Vagina (tissue), 2 donors: ENCODE data around the gene ASB6. TPM values are rescaled to one million over a fixed set of nuclear protein-coding genes. Genes with fewer than 3 reads are reported as not detected.

Experiments used
- DNase-seq, 2 donors: peaks; one replicate each; pipeline ENCODE4 v3.0.0-alpha.2; 2017; ENCODE audit errors: extremely low spot score in 2 of 2
- H3K27ac ChIP-seq: fragments of 200-600 bp; sonication (generic); one replicate; pipeline ENCODE4 v1.5.1; 2019
- H3K27me3 ChIP-seq: fragments of 200-600 bp; sonication (generic); one replicate; pipeline ENCODE4 v1.5.1; 2019
- H3K36me3 ChIP-seq, 2 donors: fragments of 200-600 bp; sonication (generic); one replicate each; pipeline ENCODE4 v1.5.1; 2017 to 2019
- H3K4me1 ChIP-seq: fragments of 200-600 bp; sonication (generic); one replicate; pipeline ENCODE4 v1.5.1; 2019
- H3K4me3 ChIP-seq, 2 donors: fragments of 200-600 bp; sonication (generic); 1 replicate in 1 of 2; 2 replicates in 1 of 2; pipeline ENCODE4 v1.5.1; 2016 to 2019
- H3K9me3 ChIP-seq: fragments of 200-600 bp; sonication (generic); one replicate; pipeline ENCODE4 v1.5.1; 2019
- POLR2A ChIP-seq, 2 donors: fragments of 450-650 bp; IDR thresholded peaks; one replicate each; pipeline ENCODE4 v1.6.1; 2017; ENCODE audit warnings: antibody characterized with exemption in 2 of 2, mild to moderate bottlenecking in 2 of 2, moderate library complexity in 2 of 2
- POLR2AphosphoS5 ChIP-seq, 2 donors: sonication (generic); formaldehyde crosslinking; IDR thresholded peaks; one replicate each; pipeline ENCODE4 v1.9.0; 2017; ENCODE audit warnings: antibody characterized with exemption in 2 of 2, mild to moderate bottlenecking in 2 of 2, low read depth in 1 of 2; ENCODE audit not compliant: insufficient read depth in 1 of 2
- intact Hi-C: fragments of 100-400 bp; cut with DNase I; formaldehyde crosslinking; loops from one replicate; pipeline ENCODE4 v1.15.1; 2023
- total RNA-seq: library from RNA; depleted of rRNA; stranded (reverse); fragments of >200 nt; gene quantifications from one replicate; pipeline ENCODE4 v1.2.3, GENCODE V29; 2016
- TF ChIP-seq, protein P1 (sequence below), 3 experiments: fragments of 450-650 bp in 2 of 3; fragments of 200-600 bp in 1 of 3; sonication (generic) in 1 of 3; IDR thresholded peaks; one replicate each; pipeline ENCODE4 v1.5.1; 2017 to 2019; ENCODE audit warnings: antibody characterized with exemption in 3 of 3, mild to moderate bottlenecking in 2 of 3, moderate library complexity in 2 of 3

The ASB6 gene
- total RNA-seq, 1 donor from 2014 or later, result 18.9 TPM

- Histone ChIP-seq H3K9me3 (no peaks in the 10 kb centered on the region), H3K27me3 (no peaks in the 10 kb centered on the region), H3K4me3 (no peak overlapping the region), H3K4me1 (no peaks in the 10 kb centered on the region), H3K36me3 (no peaks in the 10 kb centered on the region), H3K27ac (no peak overlapping the region)
- DNase-seq, result no peak
- intact Hi-C loops, result no loop called here
- TF ChIP-seq POLR2A (IDR thresholded peaks at IDR 0.05), result no peak
Observed at GRCh38 chr9:129586685-129587084, 55.3 kb downstream of the ASB6 start.

GRCh38 chr9:129586245-129586644, 55.7 kb downstream of the ASB6 start:
- H3K36me3 ChIP-seq, result no peaks in the 10 kb centered on the region
- DNase-seq, result no peak
- no peaks in the 10 kb centered on the region for H3K27me3 ChIP-seq
- no peak overlapping the region for H3K4me3 ChIP-seq
- TF ChIP-seq, protein P1, sequence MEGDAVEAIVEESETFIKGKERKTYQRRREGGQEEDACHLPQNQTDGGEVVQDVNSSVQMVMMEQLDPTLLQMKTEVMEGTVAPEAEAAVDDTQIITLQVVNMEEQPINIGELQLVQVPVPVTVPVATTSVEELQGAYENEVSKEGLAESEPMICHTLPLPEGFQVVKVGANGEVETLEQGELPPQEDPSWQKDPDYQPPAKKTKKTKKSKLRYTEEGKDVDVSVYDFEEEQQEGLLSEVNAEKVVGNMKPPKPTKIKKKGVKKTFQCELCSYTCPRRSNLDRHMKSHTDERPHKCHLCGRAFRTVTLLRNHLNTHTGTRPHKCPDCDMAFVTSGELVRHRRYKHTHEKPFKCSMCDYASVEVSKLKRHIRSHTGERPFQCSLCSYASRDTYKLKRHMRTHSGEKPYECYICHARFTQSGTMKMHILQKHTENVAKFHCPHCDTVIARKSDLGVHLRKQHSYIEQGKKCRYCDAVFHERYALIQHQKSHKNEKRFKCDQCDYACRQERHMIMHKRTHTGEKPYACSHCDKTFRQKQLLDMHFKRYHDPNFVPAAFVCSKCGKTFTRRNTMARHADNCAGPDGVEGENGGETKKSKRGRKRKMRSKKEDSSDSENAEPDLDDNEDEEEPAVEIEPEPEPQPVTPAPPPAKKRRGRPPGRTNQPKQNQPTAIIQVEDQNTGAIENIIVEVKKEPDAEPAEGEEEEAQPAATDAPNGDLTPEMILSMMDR (IDR thresholded peaks at IDR 0.05), result no peak
- TF ChIP-seq POLR2A (IDR thresholded peaks at IDR 0.05) (no peak), POLR2AphosphoS5 (IDR thresholded peaks at IDR 0.05; ENCODE audit: insufficient read depth in 1 of 2, low read depth in 1 of 2) (no peak)
- H3K9me3 ChIP-seq, result no peaks in the 10 kb centered on the region
- H3K4me1 ChIP-seq, result no peaks in the 10 kb centered on the region
- H3K27ac ChIP-seq, result no peak overlapping the region
- intact Hi-C loops, result no loop called here

DNA sequence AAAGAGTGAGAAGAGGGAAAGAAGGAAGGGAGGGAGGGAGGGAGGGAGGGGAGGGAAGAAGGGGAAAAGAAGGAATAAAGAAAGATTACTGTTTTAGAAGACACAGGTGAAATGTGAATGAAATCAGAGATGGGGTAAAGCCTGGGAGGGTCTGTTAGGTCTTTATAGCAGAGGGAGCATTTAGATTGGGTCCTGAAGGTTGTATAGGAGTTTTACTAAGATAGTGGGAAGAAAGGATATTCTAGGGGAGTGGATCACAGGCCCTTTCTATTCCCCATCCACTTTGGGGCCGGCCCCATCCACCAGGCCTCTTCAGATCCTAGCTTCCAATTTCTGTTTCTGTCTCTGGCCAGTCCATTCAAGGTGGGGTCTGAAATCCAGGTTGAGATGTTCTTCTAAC, 56.6 kb downstream of the ASB6 start:
- no peaks in the 10 kb centered on the region for H3K4me1 ChIP-seq
- DNase-seq, result no peak
- no peaks in the 10 kb centered on the region for H3K9me3 ChIP-seq
- no peak overlapping the region for H3K27ac ChIP-seq
- intact Hi-C loops, result no loop called here
- TF ChIP-seq POLR2AphosphoS5 (IDR thresholded peaks at IDR 0.05; ENCODE audit: insufficient read depth in 1 of 2, low read depth in 1 of 2) (no peak), POLR2A (IDR thresholded peaks at IDR 0.05) (no peak)
- TF ChIP-seq, protein P1 (IDR thresholded peaks at IDR 0.05), result no peak
- no peaks in the 10 kb centered on the region for H3K27me3 ChIP-seq
- no peaks in the 10 kb centered on the region for H3K36me3 ChIP-seq
- H3K4me3 ChIP-seq, result no peak overlapping the region

Other genes with a start within 250 kb of the ASB6 start
- gene C9orf50, start 21.1 kb downstream of the ASB6 start, total RNA-seq, result not detected
- gene NTMT1, start 16.0 kb downstream of the ASB6 start, total RNA-seq, result 15.5 TPM
- gene PRRX2, start 23.5 kb upstream of the ASB6 start, total RNA-seq, result 43.7 TPM
- 18.9 TPM for gene PTGES, start 110.9 kb upstream of the ASB6 start, total RNA-seq
- 14.5 TPM for gene TOR1B, start 161.0 kb upstream of the ASB6 start, total RNA-seq
- 30.0 TPM for gene TOR1A, start 182.0 kb upstream of the ASB6 start, total RNA-seq
- gene C9orf78, start 193.1 kb upstream of the ASB6 start, total RNA-seq, result 36.6 TPM
- 29.5 TPM for gene USP20, start 193.3 kb upstream of the ASB6 start, total RNA-seq